Activated T-cell treated with anti-CD3 and anti-CD28 coated beads for 24 hours (primary cell): Measurements from ENCODE around the gene ZSCAN29.
"Not testable (repeated sequence)": the region's sequence is repeated elsewhere in the genome, so short reads cannot be mapped to it uniquely, and the experiment has no call there.

Experiments used
- DNase-seq: peaks from one replicate; pipeline ENCODE4 v3.0.0-alpha.2; 2020; ENCODE audit warnings: low read depth

Gene ZSCAN29

GRCh38 chr15:43370975-43371974 is at the start of gene ZSCAN29, which contains the start of gene TUBGCP4:
Gene ZSCAN29 (minus strand): TSS chr15:43371043. CDS start chr15:43369913, 1,130 bp downstream.
Gene TUBGCP4 (plus strand): TSS chr15:43371101. CDS start chr15:43371355, 254 bp downstream.
- peak; percentile 75 for DNase-seq

- DNase-seq, result no peak
These were observed 49.6 kb upstream of the ZSCAN29 start for GRCh38 chr15:43420435-43420834.

GRCh38 chr15:43414196-43414595 is 43.4 kb upstream of the ZSCAN29 start:
- no peak for DNase-seq

GRCh38 chr15:43412096-43412495 is 41.3 kb upstream of the ZSCAN29 start:
- no peak for DNase-seq

- no peak for DNase-seq
These were observed 39.9 kb upstream of the ZSCAN29 start for GRCh38 chr15:43410572-43411214.

- no peak for DNase-seq
These were observed 37.9 kb upstream of the ZSCAN29 start for GRCh38 chr15:43408789-43409188.

- DNase-seq, result no peak
These were observed 36.0 kb upstream of the ZSCAN29 start for GRCh38 chr15:43406808-43407207.

- DNase-seq, result no peak
These were observed 35.3 kb upstream of the ZSCAN29 start for GRCh38 chr15:43406189-43406588.

GRCh38 chr15:43404130-43404529 is 33.3 kb upstream of the ZSCAN29 start:
- no peak for DNase-seq

- no peak for DNase-seq
These were observed 32.8 kb upstream of the ZSCAN29 start for GRCh38 chr15:43403616-43404015.

GRCh38 chr15:43402255-43402654 is 31.4 kb upstream of the ZSCAN29 start:
- no peak for DNase-seq

- not testable (repeated sequence) for DNase-seq
These were observed 22.7 kb upstream of the ZSCAN29 start for GRCh38 chr15:43393592-43393991.

GRCh38 chr15:43390723-43391122 is 19.9 kb upstream of the ZSCAN29 start:
- DNase-seq, result no peak

- no peak for DNase-seq
These were observed 12.2 kb upstream of the ZSCAN29 start for GRCh38 chr15:43383070-43383469.

GRCh38 chr15:43382310-43382709 is 11.5 kb upstream of the ZSCAN29 start:
- no peak for DNase-seq

GRCh38 chr15:43378601-43379000 is 7.8 kb upstream of the ZSCAN29 start:
- DNase-seq, result no peak

GRCh38 chr15:43376017-43376705 is 5.3 kb upstream of the ZSCAN29 start:
- DNase-seq, result peak; percentile 5

- DNase-seq, result no peak
These were observed 401 bp downstream of the ZSCAN29 start for GRCh38 chr15:43370310-43370974.

GRCh38 chr15:43361313-43361903 is 9.4 kb downstream of the ZSCAN29 start:
- DNase-seq, result no peak

- no peak for DNase-seq
These were observed 10.0 kb downstream of the ZSCAN29 start for GRCh38 chr15:43360821-43361220.

GRCh38 chr15:43352693-43353382 is 18.0 kb downstream of the ZSCAN29 start:
- DNase-seq, result no peak
